Measurements from ENCODE around the gene SMC6.

The SMC6 gene

GRCh38 chr2:17753803-17754663 is at the start of gene SMC6, which contains the start of gene GEN1:
SMC6 (minus strand) TSS chr2:17753810; CDS start chr2:17745946, 7,864 bp downstream.
GEN1 (plus strand) TSS chr2:17754138; CDS start chr2:17759944, 5,806 bp downstream.
- DNase-seq (ENCODE audit: low read depth, low spot score), result peak; percentile 70

GRCh38 chr2:17800693-17801458 is 47.3 kb upstream of the SMC6 start:
- no peak for DNase-seq (ENCODE audit: low read depth, low spot score)

DNA sequence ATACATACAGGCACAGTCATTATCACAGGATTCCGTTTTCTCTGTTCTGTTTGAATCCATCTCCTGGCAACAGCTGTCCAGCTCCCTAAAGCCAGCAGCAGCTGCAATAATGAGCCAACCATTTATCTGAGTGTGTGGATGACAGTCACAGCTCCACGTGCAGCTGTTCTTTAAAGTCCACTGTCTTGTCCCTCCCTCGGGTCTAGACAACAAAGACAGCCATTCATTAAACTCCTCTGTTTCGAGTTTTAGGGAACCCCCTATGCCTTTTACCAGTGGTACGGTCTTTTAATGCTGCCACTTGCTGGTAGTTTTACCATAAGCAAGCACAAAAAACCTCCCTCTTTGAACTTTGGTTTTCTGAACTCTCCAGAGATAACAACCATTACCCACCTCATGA is 46.6 kb upstream of the SMC6 start:
- DNase-seq (ENCODE audit: low read depth, low spot score), result no peak

- DNase-seq (ENCODE audit: low read depth, low spot score), result no peak
Observed at GRCh38 chr2:17799301-17800120, 45.9 kb upstream of the SMC6 start.

DNA sequence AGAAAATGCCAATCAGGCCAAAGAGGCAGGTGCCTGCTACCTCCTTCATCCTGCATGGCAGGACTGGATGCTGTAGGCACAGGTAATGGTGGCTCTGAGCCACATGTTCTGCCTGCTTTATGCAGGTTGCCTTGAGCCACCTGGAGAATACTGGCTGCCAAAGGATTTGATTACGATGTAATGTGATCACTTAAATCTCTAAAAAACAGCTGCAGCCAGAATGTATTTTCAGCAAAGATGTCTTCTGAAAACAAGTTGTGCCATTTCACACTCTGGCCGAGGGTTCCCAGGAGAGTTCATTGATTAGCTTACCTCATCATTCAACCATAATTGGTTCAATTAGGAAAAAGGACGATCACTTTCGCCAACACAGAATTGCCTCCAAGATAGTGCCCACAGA is 44.7 kb upstream of the SMC6 start:
- DNase-seq (ENCODE audit: low read depth, low spot score), result no peak

DNA sequence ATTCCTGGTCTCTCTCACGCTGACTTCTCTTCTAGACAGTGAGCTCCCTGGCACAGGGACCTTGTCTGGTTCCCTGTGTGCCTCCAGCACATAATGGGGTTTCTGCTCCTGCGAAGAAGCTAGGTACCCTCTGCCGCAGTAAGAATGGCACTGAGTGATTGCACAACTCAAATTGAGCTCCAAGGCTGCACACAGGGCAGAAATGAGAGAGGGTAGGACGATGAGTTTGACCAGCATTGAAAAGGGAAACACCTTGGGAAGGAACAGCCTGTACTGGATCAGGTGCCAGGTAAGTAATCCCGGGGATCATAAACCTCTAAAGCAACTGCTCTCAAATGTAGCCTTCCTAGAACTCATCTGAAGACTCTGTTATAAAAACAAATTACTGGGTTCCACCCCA is 41.7 kb upstream of the SMC6 start:
- no peak for DNase-seq (ENCODE audit: low read depth, low spot score)

GRCh38 chr2:17793803-17794354 is 40.3 kb upstream of the SMC6 start:
- DNase-seq (ENCODE audit: low read depth, low spot score), result no peak

GRCh38 chr2:17793296-17793695 is 39.7 kb upstream of the SMC6 start:
- no peak for DNase-seq (ENCODE audit: low read depth, low spot score)

DNA sequence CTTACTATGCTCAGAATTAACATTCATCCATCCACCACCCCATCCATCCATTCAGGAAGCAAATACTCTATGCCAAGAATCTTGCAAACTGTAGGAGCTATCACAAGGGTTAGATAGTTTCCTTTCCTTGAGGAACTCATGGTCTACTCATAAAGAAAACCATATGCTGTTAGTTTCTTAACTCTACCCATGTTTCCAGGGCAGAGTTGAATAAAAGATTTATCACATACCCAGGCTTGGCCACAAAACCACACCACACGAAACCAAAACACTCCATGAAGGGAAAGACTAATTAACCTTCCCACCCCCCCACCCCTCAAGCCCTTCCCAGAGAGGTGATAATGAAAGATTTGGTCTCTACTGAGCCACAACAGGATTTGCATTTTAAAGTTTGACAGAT is 38.9 kb upstream of the SMC6 start:
- DNase-seq (ENCODE audit: low read depth, low spot score), result no peak

GRCh38 chr2:17791817-17792130 is 38.2 kb upstream of the SMC6 start:
- no peak for DNase-seq (ENCODE audit: low read depth, low spot score)

- DNase-seq (ENCODE audit: low read depth, low spot score), result no peak
Observed at GRCh38 chr2:17791121-17791816, 37.7 kb upstream of the SMC6 start.

- no peak for DNase-seq (ENCODE audit: low read depth, low spot score)
Observed at GRCh38 chr2:17790536-17790935, 36.9 kb upstream of the SMC6 start.

- DNase-seq (ENCODE audit: low read depth, low spot score), result no peak
Observed at GRCh38 chr2:17788773-17789172, 35.2 kb upstream of the SMC6 start.

DNA sequence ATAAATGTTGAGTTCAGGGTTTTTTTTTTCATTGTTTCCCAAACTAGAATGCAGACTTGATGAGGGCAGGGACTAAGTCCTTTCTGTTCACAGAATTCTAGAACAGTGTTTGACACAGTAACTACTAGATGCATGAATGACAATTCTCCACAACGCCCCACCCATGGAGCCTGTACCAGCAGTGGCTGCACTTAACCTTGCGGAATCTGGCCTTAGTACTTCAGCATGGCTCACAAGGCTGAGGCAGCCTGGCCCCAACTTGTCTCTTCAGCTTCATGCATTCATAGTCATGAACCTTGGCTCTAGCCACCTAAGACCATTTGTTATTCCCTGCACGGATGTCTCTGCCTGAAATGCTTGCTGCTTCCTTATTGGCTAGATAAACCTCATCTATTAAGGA is 33.1 kb upstream of the SMC6 start:
- no peak for DNase-seq (ENCODE audit: low read depth, low spot score)

DNA sequence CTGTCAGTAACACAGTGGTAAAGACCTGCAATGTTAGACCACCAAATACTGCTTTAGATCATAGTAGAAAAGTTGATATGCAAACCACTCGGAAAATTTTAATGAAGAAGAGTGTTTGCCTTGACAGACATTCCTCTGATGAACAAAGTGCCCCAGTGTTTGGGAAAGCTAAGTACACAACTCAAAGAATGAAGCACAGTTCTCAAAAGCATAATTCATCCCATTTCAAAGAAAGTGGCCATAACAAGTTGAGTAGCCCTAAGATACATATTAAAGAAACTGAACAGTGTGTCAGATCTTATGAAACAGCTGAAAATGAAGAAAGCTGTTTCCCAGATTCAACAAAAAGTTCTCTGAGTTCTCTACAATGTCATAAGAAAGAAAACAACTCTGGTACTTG is 27.9 kb upstream of the SMC6 start:
- DNase-seq (ENCODE audit: low read depth, low spot score), result no peak

DNA sequence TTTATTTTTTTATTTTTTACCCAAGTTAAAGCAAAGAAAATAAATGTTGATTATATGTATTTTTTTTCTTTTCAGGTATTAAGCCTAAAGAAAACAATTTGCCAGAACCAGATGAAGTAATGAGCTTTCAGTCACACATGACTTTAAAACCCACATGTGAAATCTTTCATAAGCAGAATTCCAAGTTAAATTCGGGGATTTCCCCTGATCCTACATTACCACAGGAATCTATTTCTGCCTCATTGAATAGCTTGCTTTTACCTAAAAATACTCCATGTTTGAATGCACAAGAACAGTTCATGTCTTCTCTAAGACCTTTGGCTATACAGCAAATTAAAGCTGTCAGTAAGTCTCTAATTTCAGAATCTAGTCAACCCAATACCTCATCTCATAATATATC is 26.9 kb upstream of the SMC6 start:
- DNase-seq (ENCODE audit: low read depth, low spot score), result no peak

- DNase-seq (ENCODE audit: low read depth, low spot score), result no peak
Observed at GRCh38 chr2:17772532-17772931, 18.9 kb upstream of the SMC6 start.

DNA sequence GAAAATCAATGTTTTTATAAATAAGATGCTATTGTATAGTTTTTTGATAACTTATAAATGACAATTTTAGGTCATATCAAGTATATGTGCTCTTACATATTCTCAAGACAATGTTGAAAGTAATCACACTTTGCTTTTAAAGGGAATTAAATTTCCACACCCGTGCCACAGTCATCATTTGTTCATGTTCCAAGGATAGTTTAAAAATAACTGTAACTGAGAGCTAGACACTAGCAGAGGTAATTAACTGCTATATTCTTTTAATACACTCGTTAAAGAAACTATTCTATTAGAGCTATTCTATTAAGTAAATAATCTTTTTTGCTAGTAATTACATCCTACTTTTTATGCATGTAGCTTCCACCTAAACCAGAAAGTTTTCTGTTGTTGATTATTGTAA is 18.3 kb upstream of the SMC6 start:
- no peak for DNase-seq (ENCODE audit: low read depth, low spot score)

DNA sequence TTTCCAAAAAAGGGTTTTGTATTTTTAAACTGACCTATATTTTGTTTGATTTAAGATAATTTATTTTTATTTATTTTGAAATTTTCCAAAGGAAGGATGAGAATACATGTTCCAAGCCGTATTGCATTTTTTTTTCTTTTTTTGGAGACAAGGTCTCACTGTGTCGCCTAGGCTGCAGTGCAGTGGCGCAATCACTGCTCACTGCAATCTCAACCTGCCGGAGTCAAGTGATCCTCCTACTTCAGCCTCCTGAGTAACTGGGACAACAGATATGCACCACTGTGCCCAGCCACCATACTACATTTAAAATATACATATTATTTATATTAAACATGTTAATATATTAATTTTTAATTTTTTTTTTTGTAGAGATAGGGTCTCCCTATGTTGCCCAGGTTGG is 15.3 kb upstream of the SMC6 start:
- DNase-seq (ENCODE audit: low read depth, low spot score), result no peak

GRCh38 chr2:17765398-17765797 is 11.8 kb upstream of the SMC6 start:
- no peak for DNase-seq (ENCODE audit: low read depth, low spot score)

GRCh38 chr2:17763641-17764333 is 10.2 kb upstream of the SMC6 start:
- no peak for DNase-seq (ENCODE audit: low read depth, low spot score)

Data from iPS DF 19.7 (cell line).